ENCODE measurements around the gene TMEM125. TPM values are rescaled to one million over a fixed set of nuclear protein-coding genes. Genes with fewer than 3 reads are reported as not detected.

TMEM125 gene
- total RNA-seq, 2 donors from 2014 or later: 11.7 to 16.6 TPM

- H3K36me3 ChIP-seq (ENCODE audit: control insufficient read depth, insufficient read depth, low read length): no peaks in the 10 kb centered on the region
- H3K27ac ChIP-seq (ENCODE audit: low read depth, low read length): no peak overlapping the region
- H3K27me3 ChIP-seq (ENCODE audit: control insufficient read depth, insufficient read depth, low read length, poor library complexity, severe bottlenecking): no peaks in the 10 kb centered on the region
- H3K9me3 ChIP-seq (ENCODE audit: control insufficient read depth, low read length): no peaks in the 10 kb centered on the region
- Mint-ChIP-seq H3K4me3 (no peak overlapping the region), H3K27me3 (ENCODE audit: insufficient read depth) (peaks cover 7% of the 10 kb centered on the region), H3K4me1 (no peaks in the 10 kb centered on the region), H3K27ac (no peak overlapping the region), H3K36me3 (ENCODE audit: low read depth) (no peaks in the 10 kb centered on the region), H3K9me3 (peaks cover 19% of the 10 kb centered on the region)
- H3K9ac ChIP-seq (ENCODE audit: extremely low read depth, low read length, poor library complexity, severe bottlenecking): no peak overlapping the region
- no peak for TF ChIP-seq CTCF (conservative IDR thresholded peaks at IDR 0.05)
- no peaks in the 10 kb centered on the region for H3K4me1 ChIP-seq (ENCODE audit: control insufficient read depth, insufficient read depth, low read length)
- H3K4me3 ChIP-seq (ENCODE audit: low read length): no peak overlapping the region
- 94 to 100% methylated on average over 3 of the region's 3 CpGs for WGBS, 2 experiments (ENCODE audit: insufficient coverage in 1 of 2, insufficient read length in 1 of 2)
- DNase-seq: no peak
Observed at GRCh38 chr1:43238991-43239469, 30.8 kb upstream of the TMEM125 start.

- Histone ChIP-seq H3K27ac (ENCODE audit: low read depth, low read length) (no peak overlapping the region), H3K4me3 (ENCODE audit: low read length) (no peak overlapping the region), H3K27me3 (ENCODE audit: control insufficient read depth, insufficient read depth, low read length, poor library complexity, severe bottlenecking) (no peaks in the 10 kb centered on the region), H3K9me3 (ENCODE audit: control insufficient read depth, low read length) (no peaks in the 10 kb centered on the region), H3K4me1 (ENCODE audit: control insufficient read depth, insufficient read depth, low read length) (no peaks in the 10 kb centered on the region), H3K9ac (ENCODE audit: extremely low read depth, low read length, poor library complexity, severe bottlenecking) (no peak overlapping the region), H3K36me3 (ENCODE audit: control insufficient read depth, insufficient read depth, low read length) (no peaks in the 10 kb centered on the region)
- no peak overlapping the region for H3K27ac Mint-ChIP-seq
- no peaks in the 10 kb centered on the region for H3K36me3 Mint-ChIP-seq (ENCODE audit: low read depth)
- peaks cover 22% of the 10 kb centered on the region for H3K9me3 Mint-ChIP-seq
- H3K4me3 Mint-ChIP-seq: no peak overlapping the region
- H3K27me3 Mint-ChIP-seq (ENCODE audit: insufficient read depth): peaks cover 7% of the 10 kb centered on the region
- no peak for TF ChIP-seq CTCF (conservative IDR thresholded peaks at IDR 0.05)
- 83 to 89% methylated on average over 1 to 3 of the region's 3 CpGs for WGBS, 2 experiments (ENCODE audit: insufficient coverage in 1 of 2, insufficient read length in 1 of 2)
- DNase-seq: no peak
- no peaks in the 10 kb centered on the region for H3K4me1 Mint-ChIP-seq
Observed at GRCh38 chr1:43239484-43239883, 30.3 kb upstream of the TMEM125 start.

GRCh38 chr1:43241413-43241836, 28.4 kb upstream of the TMEM125 start:
- no peak for TF ChIP-seq CTCF (conservative IDR thresholded peaks at IDR 0.05)
- no peak overlapping the region for H3K27ac Mint-ChIP-seq
- DNase-seq: no peak
- no peaks in the 10 kb centered on the region for H3K36me3 Mint-ChIP-seq (ENCODE audit: low read depth)
- Histone ChIP-seq H3K9me3 (ENCODE audit: control insufficient read depth, low read length) (peaks cover 17% of the 10 kb centered on the region), H3K9ac (ENCODE audit: extremely low read depth, low read length, poor library complexity, severe bottlenecking) (no peak overlapping the region), H3K36me3 (ENCODE audit: control insufficient read depth, insufficient read depth, low read length) (no peaks in the 10 kb centered on the region), H3K4me1 (ENCODE audit: control insufficient read depth, insufficient read depth, low read length) (no peaks in the 10 kb centered on the region), H3K27me3 (ENCODE audit: control insufficient read depth, insufficient read depth, low read length, poor library complexity, severe bottlenecking) (no peaks in the 10 kb centered on the region), H3K4me3 (ENCODE audit: low read length) (no peak overlapping the region), H3K27ac (ENCODE audit: low read depth, low read length) (no peak overlapping the region)
- no peak overlapping the region for H3K4me3 Mint-ChIP-seq
- H3K4me1 Mint-ChIP-seq: no peaks in the 10 kb centered on the region
- peaks cover 5% of the 10 kb centered on the region for H3K27me3 Mint-ChIP-seq (ENCODE audit: insufficient read depth)
- H3K9me3 Mint-ChIP-seq: peaks cover 39% of the 10 kb centered on the region
- 50 to 66% methylated on average over 2 to 6 of the region's 6 CpGs for WGBS, 2 experiments (ENCODE audit: insufficient coverage in 1 of 2, insufficient read length in 1 of 2)

All from endodermal cell (in vitro differentiated cells).